Colonic mucosa (tissue), 4 donors: ENCODE data around the gene SYT12. TPM values are rescaled to one million over a fixed set of nuclear protein-coding genes. Genes with fewer than 3 reads are reported as not detected.

Experiments used
- DNase-seq: peaks from one replicate; pipeline ENCODE4 v3.0.0-alpha.2; 2020
- H3K27ac ChIP-seq: fragments of 200-600 bp; one replicate; pipeline ENCODE4 v1.8.0; 2021
- H3K27me3 ChIP-seq: fragments of 200-600 bp; one replicate; pipeline ENCODE4 v1.8.0; 2021
- H3K36me3 ChIP-seq: fragments of 200-600 bp; one replicate; pipeline ENCODE4 v1.8.0; 2021
- H3K4me1 ChIP-seq: fragments of 200-600 bp; one replicate; pipeline ENCODE4 v1.8.0; 2021; ENCODE audit warnings: mild to moderate bottlenecking
- H3K4me3 ChIP-seq: fragments of 200-600 bp; one replicate; pipeline ENCODE4 v1.8.0; 2021
- H3K9ac ChIP-seq, 2 donors: one replicate each; pipeline ENCODE4 v1.7.0; 2013; ENCODE audit warnings: control low read depth in 2 of 2, low read depth in 2 of 2, low read length in 2 of 2
- H3K9me3 ChIP-seq: fragments of 200-600 bp; one replicate; pipeline ENCODE4 v1.8.0; 2021
- CTCF ChIP-seq: fragments of 200-600 bp; IDR thresholded peaks from one replicate; pipeline ENCODE4 v1.8.0; 2022; ENCODE audit warnings: antibody characterized with exemption, mild to moderate bottlenecking
- intact Hi-C: fragments of 100-400 bp; cut with DNase I; formaldehyde crosslinking; loops from one replicate; pipeline ENCODE4 v1.14.1; 2022
- total RNA-seq, 2 donors: library from RNA; stranded (reverse); fragmentation: NEBNext Ultra II Directional in 1 of 2; extraction: Animal tissue kit (Norgen Biotek cat#: 25700) in 1 of 2; gene quantifications; one replicate each; pipeline ENCODE4 v1.2.1, GENCODE V29; 2021
- donor health status: healthy.
- donor health status: DM: no; HTN: no; CAD: no.
- donor health status: DM: no; HTN: no; CAD: no.

SYT12 gene
- total RNA-seq, 2 donors from 2014 or later, result 0.29 to 3.4 TPM

GRCh38 chr11:67013511-67014045 lies 9.4 kb upstream of the SYT12 start:
- Histone ChIP-seq H3K36me3 (no peaks in the 10 kb centered on the region), H3K27me3 (no peaks in the 10 kb centered on the region), H3K9me3 (no peaks in the 10 kb centered on the region), H3K4me1 (no peaks in the 10 kb centered on the region), H3K27ac (no peak overlapping the region), H3K4me3 (no peak overlapping the region), H3K9ac (no peak overlapping the region)
- intact Hi-C loops, result no loop called here
- DNase-seq, result no peak
- no peak for TF ChIP-seq CTCF

GRCh38 chr11:67014343-67014742 lies 8.6 kb upstream of the SYT12 start:
- H3K4me3 ChIP-seq, result no peak overlapping the region
- no peaks in the 10 kb centered on the region for H3K27me3 ChIP-seq

GRCh38 chr11:67015048-67015447 lies 7.9 kb upstream of the SYT12 start:
- Histone ChIP-seq H3K9ac (no peak overlapping the region), H3K4me3 (no peak overlapping the region), H3K9me3 (no peaks in the 10 kb centered on the region), H3K36me3 (no peaks in the 10 kb centered on the region), H3K4me1 (no peaks in the 10 kb centered on the region), H3K27ac (no peak overlapping the region), H3K27me3 (no peaks in the 10 kb centered on the region)
- DNase-seq, result no peak
- no peak for TF ChIP-seq CTCF
- intact Hi-C loops, result no loop called here

More at GRCh38 chr11:67014343-67014742, 8.6 kb upstream of the SYT12 start:
- H3K4me1 ChIP-seq, result no peaks in the 10 kb centered on the region
- no peak for TF ChIP-seq CTCF
- DNase-seq, result no peak
- H3K9ac ChIP-seq, result no peak overlapping the region
- intact Hi-C loops, result no loop called here
- no peaks in the 10 kb centered on the region for H3K36me3 ChIP-seq
- no peak overlapping the region for H3K27ac ChIP-seq
- no peaks in the 10 kb centered on the region for H3K9me3 ChIP-seq

GRCh38 chr11:67016550-67016949 lies 6.4 kb upstream of the SYT12 start:
- no peak for DNase-seq
- no peak overlapping the region for H3K9ac ChIP-seq
- H3K27me3 ChIP-seq, result no peaks in the 10 kb centered on the region
- no peak overlapping the region for H3K4me3 ChIP-seq
- TF ChIP-seq CTCF, result no peak
- no peaks in the 10 kb centered on the region for H3K9me3 ChIP-seq
- H3K36me3 ChIP-seq, result no peaks in the 10 kb centered on the region
- no peak overlapping the region for H3K27ac ChIP-seq
- intact Hi-C loops, result no loop called here
- no peaks in the 10 kb centered on the region for H3K4me1 ChIP-seq

- intact Hi-C loops, result no loop called here
Observed at GRCh38 chr11:67020949-67021348, 2.0 kb upstream of the SYT12 start.

More at GRCh38 chr11:67020949-67021348, 2.0 kb upstream of the SYT12 start:
- H3K9ac ChIP-seq, result no peak overlapping the region
- TF ChIP-seq CTCF, result no peak
- peaks cover 22% of the 10 kb centered on the region for H3K27me3 ChIP-seq
- H3K4me1 ChIP-seq, result peaks cover 6% of the 10 kb centered on the region
- no peak for DNase-seq
- H3K27ac ChIP-seq, result no peak overlapping the region
- H3K4me3 ChIP-seq, result no peak overlapping the region
- H3K36me3 ChIP-seq, result no peaks in the 10 kb centered on the region
- no peaks in the 10 kb centered on the region for H3K9me3 ChIP-seq
